ENCODE measurements around the gene KIAA0232.

DNA sequence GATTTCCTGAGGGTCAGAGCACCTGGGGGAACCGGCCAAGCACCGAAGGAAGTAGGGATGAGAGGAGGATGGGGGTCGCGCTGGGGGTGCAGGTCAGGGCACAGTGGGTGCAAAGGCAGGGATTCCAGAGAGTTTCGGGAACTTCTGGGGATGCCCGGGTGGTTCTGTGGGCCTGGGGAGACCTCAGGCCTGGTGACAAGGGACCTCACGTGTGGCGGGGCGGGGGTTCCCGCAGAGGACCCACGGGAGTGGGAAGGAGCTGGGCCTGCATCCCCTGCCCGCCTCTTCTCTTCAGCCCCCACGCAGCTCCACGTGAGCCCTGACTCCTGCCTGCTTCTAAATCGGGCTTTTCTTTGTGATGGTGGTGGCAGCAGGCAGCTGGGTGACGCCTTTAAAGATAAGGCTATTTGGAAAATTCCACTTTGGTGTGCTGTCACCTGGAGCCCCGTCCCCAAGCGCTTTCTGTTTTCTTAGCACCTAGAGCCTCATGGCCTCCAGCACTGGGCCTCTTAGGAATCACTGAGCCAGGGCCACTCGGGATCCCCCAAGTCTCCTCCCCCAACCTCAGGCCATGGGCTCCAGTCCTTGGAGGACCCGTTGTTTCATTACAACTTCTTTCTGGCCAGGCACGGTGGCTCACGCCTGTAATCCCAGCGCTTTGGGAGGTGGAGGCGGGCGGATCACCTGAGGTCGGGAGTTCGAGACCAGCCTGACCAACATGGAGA lies 120.0 kb downstream of the KIAA0232 start:
- TF ChIP-seq CTCF (IDR thresholded peaks at IDR 0.05) (no peak), POLR2A (IDR thresholded peaks at IDR 0.05) (no peak)
